ENCODE measurements around the gene ZNHIT3.
A peak's percentile ranks its signal among the peaks of the same experiment; 100 is the strongest.
"Not testable (repeated sequence)": the region's sequence is repeated elsewhere in the genome, so short reads cannot be mapped to it uniquely, and the experiment has no call there.

The ZNHIT3 gene
- long read RNA-seq, transcript ZNHIT3-208 (4 exons, 926 nt) = minor isoform, 7 of 85 reads
- long read RNA-seq, transcript ZNHIT3-204 (5 exons, 951 nt) = major isoform, 70 of 85 reads
- long read RNA-seq, partial matches to known transcripts = 0 of 85 reads
- long read RNA-seq, other reads (novel, unspliced or antisense) = 4 of 85 reads

DNA sequence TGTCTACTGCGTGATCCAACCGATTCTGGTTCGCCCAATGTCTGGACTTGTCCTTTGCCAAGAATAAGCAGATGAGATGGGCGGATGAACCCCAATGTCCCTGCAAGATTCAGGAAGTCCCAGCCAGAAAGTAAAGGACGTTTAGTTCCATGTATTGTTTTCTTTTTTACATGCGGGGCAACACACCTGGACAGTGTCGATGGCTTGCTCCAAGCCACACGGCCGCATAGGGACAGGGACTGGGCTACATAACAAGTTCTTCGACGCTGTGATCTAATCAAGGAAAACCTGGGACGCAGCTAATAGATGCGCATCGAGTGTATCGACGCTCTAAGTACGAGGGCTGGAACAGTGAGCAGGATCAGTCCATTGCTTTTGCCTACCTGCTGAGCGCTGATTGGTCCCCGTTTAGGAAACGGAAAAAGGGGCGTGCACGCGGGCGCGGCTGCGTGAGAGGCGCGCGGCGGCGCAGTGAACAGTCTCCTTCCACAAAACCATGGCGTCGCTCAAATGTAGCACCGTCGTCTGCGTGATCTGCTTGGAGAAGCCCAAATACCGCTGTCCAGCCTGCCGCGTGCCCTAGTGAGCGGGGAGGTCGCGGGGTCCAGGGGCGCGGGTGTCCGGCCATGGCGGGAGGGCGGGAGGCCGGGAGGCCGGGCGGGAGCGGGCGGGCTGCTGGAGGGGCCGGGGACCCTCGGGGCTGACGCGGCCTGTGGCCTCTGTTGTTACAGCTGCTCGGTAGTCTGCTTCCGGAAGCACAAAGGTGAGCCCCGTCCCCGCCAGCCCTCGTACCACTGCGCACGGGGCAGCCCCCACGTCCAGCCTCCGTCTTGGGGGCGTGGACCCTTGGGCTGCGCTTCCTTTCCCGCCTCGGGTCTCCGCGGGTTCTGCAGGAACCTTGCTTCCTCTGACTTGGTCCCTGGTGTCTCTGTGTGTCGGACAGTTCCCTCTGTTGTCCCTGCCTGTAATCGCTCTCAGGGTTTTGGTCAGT, at the start of gene ZNHIT3:
Gene ZNHIT3 (plus strand): TSS at position 478 of the 991 bp plus-strand sequence. CDS start 19 bp downstream, at position 497.
- Histone ChIP-seq H3K27me3 (ENCODE audit: insufficient read depth, poor library complexity, severe bottlenecking) (no peaks in the 10 kb centered on the region), H3K4me3 (replicated peaks; ENCODE audit: insufficient read depth, low read length) (peak within 1 kb of the TSS; percentile 97), H3K27ac (replicated peaks) (peak within 1 kb of the TSS; percentile 68)
- TF ChIP-seq GABPA (IDR thresholded peaks at IDR 0.05; ENCODE audit: low read depth) (no peak), SPI1 (IDR thresholded peaks at IDR 0.05; ENCODE audit: borderline replicate concordance, low read depth) (no peak), POLR2AphosphoS5 (IDR thresholded peaks at IDR 0.05; ENCODE audit: low read depth) (peak; percentile 77)
- TF ChIP-seq, protein P1, sequence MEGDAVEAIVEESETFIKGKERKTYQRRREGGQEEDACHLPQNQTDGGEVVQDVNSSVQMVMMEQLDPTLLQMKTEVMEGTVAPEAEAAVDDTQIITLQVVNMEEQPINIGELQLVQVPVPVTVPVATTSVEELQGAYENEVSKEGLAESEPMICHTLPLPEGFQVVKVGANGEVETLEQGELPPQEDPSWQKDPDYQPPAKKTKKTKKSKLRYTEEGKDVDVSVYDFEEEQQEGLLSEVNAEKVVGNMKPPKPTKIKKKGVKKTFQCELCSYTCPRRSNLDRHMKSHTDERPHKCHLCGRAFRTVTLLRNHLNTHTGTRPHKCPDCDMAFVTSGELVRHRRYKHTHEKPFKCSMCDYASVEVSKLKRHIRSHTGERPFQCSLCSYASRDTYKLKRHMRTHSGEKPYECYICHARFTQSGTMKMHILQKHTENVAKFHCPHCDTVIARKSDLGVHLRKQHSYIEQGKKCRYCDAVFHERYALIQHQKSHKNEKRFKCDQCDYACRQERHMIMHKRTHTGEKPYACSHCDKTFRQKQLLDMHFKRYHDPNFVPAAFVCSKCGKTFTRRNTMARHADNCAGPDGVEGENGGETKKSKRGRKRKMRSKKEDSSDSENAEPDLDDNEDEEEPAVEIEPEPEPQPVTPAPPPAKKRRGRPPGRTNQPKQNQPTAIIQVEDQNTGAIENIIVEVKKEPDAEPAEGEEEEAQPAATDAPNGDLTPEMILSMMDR (IDR thresholded peaks at IDR 0.05; ENCODE audit: insufficient read depth, low read length) = no peak
- TF ChIP-seq, protein P2, sequence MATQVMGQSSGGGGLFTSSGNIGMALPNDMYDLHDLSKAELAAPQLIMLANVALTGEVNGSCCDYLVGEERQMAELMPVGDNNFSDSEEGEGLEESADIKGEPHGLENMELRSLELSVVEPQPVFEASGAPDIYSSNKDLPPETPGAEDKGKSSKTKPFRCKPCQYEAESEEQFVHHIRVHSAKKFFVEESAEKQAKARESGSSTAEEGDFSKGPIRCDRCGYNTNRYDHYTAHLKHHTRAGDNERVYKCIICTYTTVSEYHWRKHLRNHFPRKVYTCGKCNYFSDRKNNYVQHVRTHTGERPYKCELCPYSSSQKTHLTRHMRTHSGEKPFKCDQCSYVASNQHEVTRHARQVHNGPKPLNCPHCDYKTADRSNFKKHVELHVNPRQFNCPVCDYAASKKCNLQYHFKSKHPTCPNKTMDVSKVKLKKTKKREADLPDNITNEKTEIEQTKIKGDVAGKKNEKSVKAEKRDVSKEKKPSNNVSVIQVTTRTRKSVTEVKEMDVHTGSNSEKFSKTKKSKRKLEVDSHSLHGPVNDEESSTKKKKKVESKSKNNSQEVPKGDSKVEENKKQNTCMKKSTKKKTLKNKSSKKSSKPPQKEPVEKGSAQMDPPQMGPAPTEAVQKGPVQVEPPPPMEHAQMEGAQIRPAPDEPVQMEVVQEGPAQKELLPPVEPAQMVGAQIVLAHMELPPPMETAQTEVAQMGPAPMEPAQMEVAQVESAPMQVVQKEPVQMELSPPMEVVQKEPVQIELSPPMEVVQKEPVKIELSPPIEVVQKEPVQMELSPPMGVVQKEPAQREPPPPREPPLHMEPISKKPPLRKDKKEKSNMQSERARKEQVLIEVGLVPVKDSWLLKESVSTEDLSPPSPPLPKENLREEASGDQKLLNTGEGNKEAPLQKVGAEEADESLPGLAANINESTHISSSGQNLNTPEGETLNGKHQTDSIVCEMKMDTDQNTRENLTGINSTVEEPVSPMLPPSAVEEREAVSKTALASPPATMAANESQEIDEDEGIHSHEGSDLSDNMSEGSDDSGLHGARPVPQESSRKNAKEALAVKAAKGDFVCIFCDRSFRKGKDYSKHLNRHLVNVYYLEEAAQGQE (IDR thresholded peaks at IDR 0.05; ENCODE audit: insufficient replicate concordance, low read depth) = peak; percentile 70
- peak; percentile 88 to 94 for DNase-seq (ENCODE audit: low read depth in 1 of 2, low spot score in 1 of 2)

DNA sequence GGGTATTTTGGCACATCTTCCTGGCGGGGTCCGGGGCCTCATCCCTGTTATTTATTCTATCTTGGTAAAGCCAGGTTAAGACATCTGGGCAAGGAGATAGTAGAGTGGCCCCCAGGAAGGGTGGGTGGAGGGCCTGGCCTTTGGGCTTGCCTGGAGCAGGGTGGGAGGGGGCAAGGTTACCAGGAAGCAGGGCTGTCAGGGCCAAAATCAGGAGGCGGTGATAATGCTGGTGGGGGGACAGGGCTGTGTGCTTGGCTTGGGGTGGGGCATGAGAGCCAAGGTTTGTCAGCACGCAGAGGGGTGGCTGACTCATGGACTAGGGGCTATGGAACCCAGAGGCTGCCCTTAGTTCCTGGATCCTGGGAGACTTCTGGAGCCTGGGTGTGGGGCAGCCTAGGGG, 44.7 kb upstream of the ZNHIT3 start:
- not testable (repeated sequence) for DNase-seq (ENCODE audit: low read depth in 1 of 2, low spot score in 1 of 2); H3K4me3 ChIP-seq (replicated peaks; ENCODE audit: insufficient read depth, low read length); H3K27ac ChIP-seq (replicated peaks); H3K27me3 ChIP-seq (ENCODE audit: insufficient read depth, poor library complexity, severe bottlenecking)

DNA sequence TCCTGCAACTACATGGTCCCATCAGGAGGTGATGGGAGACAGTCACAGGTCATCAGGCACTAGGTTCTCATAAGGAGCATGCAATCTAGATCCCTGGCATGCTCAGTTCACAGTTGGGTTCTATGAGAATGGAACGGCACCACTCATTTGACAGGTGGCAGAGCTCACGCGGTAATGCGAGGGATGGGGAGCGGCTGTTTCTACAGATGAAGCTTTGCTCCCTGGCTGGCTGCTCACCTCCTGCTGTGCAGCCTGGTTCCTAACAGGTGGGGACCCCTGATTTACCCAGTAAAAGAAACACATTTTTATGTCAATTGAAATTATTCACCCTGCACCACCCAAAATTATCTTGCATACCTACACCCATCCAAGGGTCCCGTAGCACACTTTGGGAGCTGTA, 42.7 kb upstream of the ZNHIT3 start:
- DNase-seq (ENCODE audit: low read depth in 1 of 2, low spot score in 1 of 2) = no peak
- no peak overlapping the region for H3K4me3 ChIP-seq (replicated peaks; ENCODE audit: insufficient read depth, low read length)
- no peaks in the 10 kb centered on the region for H3K27me3 ChIP-seq (ENCODE audit: insufficient read depth, poor library complexity, severe bottlenecking)
- H3K27ac ChIP-seq (replicated peaks) = no peak overlapping the region
- TF ChIP-seq POLR2AphosphoS5 (IDR thresholded peaks at IDR 0.05; ENCODE audit: low read depth) (no peak), GABPA (IDR thresholded peaks at IDR 0.05; ENCODE audit: low read depth) (no peak), SPI1 (IDR thresholded peaks at IDR 0.05; ENCODE audit: borderline replicate concordance, low read depth) (no peak)
- TF ChIP-seq, protein P1 (IDR thresholded peaks at IDR 0.05; ENCODE audit: insufficient read depth, low read length) = no peak
- TF ChIP-seq, protein P2 (IDR thresholded peaks at IDR 0.05; ENCODE audit: insufficient replicate concordance, low read depth) = no peak

DNA sequence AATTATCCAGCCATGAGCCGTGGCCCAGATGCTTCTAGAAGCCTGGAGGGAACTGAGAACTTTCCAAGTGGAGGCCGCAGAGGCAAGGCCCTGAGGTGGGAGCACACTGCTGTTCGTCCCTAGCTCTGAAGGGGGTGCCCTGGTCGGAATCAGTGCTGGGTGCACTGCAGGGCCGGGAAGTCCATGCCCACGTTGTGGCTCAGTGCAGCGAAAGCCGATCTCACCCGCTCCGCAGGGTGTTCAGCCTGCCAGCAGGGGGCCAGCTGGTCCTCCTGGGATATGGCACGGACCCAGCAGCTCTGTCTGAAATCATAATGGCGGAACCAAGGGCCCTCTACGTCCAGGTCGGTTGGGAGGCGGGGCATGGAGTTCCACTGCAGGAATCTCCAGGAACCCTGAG, 36.5 kb upstream of the ZNHIT3 start:
- H3K27me3 ChIP-seq (ENCODE audit: insufficient read depth, poor library complexity, severe bottlenecking); H3K27ac ChIP-seq (replicated peaks); H3K4me3 ChIP-seq (replicated peaks; ENCODE audit: insufficient read depth, low read length): not testable (repeated sequence)
- DNase-seq (ENCODE audit: low read depth in 1 of 2, low spot score in 1 of 2) = peak in 1 of 2 experiments; percentile 20

DNA sequence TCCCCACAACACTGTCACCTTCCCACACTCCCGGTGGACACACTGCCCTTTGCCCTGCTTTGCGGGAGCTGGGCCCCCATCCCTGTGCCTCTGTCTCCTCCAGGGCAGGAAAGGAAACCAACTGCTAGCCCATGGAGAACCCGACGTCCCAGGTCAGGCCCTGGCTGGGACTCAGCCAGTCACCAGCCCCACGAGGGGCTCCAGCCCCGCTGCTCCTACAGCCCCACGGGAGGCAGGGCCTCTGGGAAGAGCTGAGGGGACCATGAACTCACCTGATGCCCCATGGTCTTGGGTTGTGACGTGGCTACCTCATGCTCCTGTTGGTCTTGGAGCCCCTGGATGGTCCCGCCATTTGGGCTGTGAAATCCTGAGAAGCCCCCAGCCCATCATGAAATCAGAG, 33.6 kb upstream of the ZNHIT3 start:
- not testable (repeated sequence) for DNase-seq (ENCODE audit: low read depth in 1 of 2, low spot score in 1 of 2); H3K27me3 ChIP-seq (ENCODE audit: insufficient read depth, poor library complexity, severe bottlenecking); H3K4me3 ChIP-seq (replicated peaks; ENCODE audit: insufficient read depth, low read length); H3K27ac ChIP-seq (replicated peaks)

DNA sequence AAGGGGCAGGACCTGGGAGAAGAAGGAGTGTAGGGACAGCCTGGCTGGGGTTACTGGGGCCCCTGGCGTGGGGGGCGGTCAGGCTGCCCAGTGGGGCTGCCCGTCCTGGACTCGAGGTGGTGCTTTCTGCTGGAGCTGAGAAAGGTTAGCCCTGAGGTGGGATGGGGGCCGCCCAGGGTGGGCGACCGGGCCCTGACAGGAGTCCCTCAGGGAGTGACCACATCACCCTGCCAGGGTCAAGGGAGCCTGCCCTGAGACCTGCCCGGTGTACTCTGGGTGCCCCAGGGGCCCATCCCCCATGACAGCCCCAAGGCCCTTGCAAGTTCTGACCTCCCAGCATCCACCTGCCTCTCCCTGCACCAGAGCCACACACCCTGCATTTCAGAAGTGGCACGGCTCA, 28.8 kb upstream of the ZNHIT3 start:
- H3K4me3 ChIP-seq (replicated peaks; ENCODE audit: insufficient read depth, low read length); H3K27ac ChIP-seq (replicated peaks); DNase-seq (ENCODE audit: low read depth in 1 of 2, low spot score in 1 of 2); H3K27me3 ChIP-seq (ENCODE audit: insufficient read depth, poor library complexity, severe bottlenecking): not testable (repeated sequence)

Measured in HL-60 (cell line).